ENCODE results near the gene MAG.

The MAG gene

DNA sequence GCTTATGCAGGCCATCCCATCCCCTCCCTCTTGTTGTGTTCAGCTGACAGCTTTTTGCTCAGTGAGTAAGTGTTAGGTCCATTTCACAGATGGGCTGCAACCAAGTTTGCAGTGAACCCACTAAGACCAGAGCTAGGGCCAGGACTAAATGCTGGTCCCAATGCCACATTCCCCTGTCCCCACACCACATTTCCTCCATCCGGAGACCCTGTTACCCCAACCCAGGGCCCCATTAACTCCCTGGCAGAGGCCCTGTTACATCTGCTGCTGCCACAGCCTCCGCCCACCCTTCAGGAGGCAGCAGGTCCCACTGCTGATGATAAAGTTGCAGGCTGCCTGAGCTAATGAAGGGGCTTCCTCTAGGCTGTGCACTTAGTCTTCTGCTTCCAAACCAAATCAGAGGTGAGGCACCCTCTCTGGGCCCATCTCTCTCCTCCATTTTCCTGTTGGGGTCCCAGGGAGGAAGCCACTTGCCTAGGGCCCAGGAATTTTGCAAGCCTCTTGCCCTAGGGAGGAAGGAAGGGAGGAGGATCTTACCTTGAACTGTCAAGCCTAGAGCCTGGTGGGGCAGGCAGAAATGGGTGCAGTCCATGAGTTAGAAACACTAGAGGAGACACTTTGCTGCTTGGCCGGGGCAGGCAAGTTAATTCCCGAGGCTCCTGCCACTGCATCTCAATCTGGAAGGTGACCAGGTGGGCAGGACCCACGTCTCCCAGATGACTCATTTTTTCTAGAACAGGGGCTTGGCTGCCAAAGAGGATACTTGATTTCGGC is 26.6 kb upstream of the MAG start:
- DNase-seq, result no peak

DNA sequence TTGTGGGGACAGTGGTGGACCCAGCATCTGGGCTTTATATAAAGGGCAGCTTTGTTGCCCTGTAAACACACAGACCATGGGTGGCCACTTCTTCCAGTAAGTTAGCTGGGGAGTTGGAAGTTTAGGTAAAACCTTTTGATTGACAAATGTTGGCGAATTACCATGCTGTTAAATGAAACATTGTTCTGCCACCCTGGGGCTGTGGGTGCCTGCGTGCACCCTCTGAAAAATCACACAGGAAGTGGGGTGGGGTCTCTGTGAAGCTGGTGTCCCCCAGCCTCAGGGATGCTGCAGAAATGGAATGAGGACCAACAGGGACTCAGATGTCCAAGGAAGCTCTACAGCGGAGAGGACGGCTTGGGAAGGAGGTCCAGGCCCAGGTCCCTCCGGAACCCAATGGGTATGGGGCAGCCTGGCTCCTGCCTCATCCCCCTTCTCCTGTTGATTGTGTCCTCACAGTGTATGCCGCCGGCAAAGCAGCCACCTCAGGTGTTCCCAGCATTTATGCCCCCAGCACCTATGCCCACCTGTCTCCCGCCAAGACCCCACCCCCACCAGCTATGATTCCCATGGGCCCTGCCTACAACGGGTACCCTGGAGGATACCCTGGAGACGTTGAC is 26.0 kb upstream of the MAG start:
- DNase-seq, result peak; percentile 42

DNA sequence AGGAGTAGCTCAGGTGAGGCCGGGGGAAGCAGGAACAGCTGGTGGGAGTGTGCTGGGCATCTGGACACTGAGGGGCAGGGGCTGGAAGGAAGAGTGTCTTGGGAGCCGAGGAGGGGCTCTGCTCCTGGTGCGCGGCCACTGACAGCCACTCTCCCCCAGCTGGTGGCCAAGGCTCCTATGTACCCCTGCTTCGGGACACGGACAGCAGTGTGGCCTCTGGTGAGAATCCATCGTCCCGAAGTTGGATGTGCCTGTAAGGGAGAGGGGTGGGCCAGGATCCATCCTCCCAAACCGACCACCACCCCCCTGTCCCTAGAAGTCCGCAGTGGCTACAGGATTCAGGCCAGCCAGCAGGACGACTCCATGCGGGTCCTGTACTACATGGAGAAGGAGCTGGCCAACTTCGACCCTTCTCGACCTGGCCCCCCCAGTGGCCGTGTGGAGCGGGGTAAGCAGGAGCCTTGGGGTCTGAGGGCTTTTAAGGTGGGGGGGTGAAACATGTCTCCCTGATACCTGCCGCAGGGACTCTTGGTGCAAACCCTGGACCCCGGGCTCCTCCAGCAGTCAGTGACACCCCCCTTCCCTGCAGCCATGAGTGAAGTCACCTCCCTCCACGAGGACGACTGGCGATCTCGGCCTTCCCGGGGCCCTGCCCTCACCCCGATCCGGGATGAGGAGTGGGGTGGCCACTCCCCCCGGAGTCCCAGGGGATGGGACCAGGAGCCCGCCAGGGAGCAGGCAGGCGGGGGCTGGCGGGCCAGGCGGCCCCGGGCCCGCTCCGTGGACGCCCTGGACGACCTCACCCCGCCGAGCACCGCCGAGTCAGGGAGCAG is 25.2 kb upstream of the MAG start:
- peak; percentile 52 for DNase-seq

DNA sequence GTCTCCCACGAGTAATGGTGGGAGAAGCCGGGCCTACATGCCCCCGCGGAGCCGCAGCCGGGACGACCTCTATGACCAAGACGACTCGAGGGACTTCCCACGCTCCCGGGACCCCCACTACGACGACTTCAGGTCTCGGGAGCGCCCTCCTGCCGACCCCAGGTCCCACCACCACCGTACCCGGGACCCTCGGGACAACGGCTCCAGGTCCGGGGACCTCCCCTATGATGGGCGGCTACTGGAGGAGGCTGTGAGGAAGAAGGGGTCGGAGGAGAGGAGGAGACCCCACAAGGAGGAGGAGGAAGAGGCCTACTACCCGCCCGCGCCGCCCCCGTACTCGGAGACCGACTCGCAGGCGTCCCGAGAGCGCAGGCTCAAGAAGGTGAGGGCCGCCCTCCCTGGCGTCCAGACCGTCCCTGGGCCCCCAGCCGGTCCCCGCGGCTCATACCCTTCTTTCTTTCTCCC is 24.6 kb upstream of the MAG start:
- peak; percentile 71 for DNase-seq

DNA sequence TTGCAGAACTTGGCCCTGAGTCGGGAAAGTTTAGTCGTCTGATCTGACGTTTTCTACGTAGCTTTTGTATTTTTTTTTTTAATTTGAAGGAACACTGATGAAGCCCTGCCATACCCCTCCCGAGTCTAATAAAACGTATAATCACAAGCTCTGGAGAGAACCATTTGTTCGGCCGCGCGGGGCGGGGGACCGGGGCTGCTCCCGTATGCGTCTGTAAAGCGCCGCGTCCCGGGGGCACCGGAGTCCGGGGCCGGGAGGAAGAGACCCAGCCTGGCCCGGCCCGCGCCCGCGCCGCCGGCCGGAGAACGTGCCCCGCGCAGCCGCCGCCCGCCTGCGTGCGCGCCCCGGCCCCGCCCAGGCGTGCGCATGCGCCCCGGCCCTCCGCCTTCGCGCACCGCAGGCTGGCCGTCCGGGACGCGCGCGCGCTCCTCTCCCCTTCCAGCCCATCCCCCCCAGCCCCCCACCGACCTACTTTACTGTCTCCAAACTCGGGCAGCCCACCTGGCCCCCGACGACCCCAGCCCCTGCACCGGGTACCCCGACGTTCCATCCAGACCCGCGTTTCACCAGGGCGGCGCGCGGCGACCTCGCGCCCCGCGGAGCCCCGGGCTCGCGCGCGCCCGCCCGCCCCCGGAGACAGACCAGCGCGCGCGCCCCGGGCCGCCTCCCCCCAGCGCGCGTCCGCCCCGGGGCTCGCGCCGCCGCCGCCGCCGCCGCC is 24.0 kb upstream of the MAG start:
- DNase-seq, result peak; percentile 87

DNA sequence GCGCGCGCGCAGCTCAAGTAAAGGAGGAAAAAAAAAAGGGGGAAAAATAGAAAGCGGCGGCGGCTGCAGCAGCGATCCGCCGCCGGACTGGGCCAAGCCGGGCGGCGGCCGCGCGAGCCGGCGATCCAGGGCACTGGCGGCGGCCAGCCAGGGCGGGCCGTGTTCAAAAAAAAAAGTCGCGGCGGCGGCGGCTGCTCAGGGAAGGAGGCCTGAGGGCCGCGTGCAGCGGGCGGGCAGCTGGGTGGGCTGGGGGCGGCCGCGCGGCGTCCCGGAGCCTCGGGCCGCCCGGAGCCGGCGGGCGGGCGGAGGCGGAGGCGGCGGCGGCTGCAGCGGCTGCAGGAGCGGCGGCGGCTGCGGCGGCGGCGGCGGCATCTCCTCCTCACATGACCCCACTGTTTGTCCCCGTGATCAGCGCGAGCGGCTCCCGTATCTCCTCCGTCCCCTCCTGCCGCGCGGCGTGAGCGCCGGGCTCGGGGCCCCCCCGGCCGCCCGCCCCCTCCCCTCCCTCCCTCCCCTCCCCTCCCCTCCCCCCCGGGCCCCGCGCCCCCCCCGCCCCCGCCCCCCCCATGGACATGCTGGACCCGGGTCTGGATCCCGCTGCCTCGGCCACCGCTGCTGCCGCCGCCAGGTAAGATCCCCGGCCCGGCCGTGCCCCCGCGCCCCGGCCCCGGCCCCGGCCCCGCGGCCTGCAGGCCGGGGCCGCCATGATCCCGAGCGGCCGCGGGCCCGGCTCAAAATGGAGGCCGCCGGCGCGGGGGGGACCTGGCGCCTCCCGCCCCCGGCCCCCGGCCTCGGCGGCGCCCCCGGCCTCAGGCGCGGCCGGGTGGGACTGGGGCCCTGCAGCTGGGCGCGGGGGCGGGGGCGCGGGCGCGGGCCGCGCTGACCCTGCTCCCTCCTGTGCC is 23.2 kb upstream of the MAG start, which contains the start of gene USF2:
USF2 (plus strand) TSS at position 427 of the 902 bp plus-strand sequence; CDS start at position 567, 140 bp downstream.
- peak; percentile 75 for DNase-seq

DNA sequence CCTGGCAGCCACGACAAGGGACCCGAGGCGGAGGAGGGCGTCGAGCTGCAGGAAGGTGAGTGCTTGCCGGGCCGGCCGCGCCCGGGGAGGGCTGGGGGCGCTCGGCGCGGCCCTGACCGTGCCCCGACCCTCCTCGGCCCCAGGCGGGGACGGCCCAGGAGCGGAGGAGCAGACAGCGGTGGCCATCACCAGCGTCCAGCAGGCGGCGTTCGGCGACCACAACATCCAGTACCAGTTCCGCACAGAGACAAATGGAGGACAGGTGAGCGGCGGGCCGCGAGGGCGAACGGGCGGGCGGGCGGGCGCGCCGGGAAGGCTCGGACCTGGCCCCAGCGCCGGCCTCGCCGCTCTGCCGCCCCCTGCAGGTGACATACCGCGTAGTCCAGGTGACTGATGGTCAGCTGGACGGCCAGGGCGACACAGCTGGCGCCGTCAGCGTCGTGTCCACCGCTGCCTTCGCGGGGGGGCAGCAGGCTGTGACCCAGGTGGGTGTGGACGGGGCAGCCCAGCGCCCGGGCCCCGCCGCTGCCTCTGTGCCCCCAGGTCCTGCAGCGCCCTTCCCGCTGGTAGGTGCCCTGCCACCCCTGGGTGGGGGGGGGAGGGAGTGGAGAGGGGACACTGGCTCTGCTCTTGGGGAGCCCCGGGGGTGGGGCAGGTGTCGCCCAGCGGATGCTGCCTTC is 22.4 kb upstream of the MAG start:
- DNase-seq, result peak; percentile 90

DNA sequence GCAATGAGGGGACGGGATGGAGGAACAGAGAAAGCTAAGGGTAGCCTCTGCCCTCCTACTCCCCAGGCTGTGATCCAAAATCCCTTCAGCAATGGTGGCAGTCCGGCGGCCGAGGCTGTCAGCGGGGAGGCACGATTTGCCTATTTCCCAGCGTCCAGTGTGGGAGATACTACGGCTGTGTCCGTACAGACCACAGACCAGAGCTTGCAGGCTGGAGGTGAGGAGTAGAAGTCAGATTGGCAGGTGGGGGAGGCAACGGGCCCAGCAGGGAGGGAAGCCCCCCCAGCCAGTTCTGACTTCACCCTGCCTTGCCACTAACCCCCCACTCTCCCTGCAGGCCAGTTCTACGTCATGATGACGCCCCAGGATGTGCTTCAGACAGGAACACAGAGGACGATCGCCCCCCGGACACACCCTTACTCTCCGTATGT is 21.6 kb upstream of the MAG start:
- DNase-seq, result no peak

DNA sequence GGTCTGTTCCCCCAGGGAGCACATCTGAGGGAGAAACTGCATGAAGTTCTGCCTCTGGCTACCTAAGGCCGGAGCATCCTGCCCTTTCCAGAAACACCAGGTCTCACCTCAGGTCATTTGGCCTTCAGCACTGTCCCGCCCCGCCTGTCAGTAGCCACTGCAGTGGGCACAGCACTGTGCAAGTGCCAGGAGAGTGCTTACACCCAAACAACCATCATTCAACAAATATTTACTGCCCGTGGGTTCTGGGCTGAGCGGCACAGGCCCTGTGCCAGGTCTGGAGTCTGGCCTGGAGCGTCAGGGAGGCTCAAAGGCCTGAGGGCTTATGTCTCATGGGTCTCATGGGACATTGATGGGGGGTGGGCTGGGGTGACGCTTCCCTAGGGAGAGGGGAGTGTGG is 20.4 kb upstream of the MAG start:
- DNase-seq, result no peak

DNA sequence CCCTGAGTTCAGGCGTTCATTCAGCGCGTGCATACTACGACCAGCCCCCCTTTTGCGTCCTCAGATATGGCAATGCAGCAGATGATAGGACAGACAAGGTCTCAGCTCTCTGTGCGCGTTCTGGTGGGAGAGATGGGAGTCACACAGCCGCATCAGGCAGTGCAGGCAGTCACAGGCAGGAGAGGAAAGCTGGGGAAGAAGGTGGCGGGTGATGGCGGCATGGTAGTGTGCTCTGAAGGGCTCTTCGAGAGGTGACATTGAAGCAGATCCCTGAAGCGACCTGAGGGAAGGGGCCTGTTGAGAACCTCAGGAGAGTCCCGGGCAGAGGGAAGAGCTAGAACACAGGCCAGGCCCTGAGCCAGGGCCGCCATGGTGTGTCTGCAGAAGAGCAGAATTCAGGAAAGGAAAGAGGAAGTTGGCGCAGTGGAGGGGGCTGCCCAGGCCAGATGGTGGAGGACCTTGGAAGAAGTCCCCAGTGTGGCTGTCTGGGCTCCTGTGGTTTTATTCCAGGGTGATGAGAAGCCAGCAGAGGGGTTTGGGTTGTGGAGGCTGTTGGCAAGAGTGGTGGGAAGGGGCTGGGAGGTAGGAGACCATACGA is 19.7 kb upstream of the MAG start:
- DNase-seq, result no peak

DNA sequence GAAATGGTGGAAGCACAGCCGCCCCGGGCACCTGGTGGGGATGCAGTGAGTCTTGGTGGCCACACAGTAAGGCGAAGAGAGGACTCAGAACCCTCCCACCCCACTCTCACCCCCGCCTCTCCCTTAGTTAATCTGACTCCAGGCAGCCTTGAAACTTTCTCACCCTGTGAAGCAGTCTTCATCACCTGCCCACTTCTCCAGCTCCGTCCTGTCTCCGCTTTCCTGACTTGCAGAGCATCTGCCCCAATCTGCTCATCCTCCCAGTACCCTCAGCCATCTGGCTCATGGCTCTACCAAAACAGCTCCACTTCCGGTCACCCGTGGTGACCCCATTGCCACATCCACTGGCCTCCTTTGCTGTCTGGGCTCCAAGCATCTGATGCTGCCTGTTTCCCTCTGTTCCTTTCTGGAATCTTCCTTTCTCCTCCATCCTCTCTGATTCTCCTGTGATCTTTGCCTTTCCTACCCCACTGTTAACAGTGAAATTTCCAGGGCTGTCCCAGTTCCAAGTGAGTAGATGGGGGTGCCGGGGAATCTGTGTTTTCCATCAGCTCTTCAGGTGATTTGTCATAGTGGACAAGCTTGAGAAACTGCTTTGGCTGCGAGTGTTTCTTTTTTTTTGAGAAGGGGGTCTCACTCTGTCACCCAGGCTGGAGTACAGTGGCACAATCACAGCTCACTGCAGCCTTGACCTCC is 18.9 kb upstream of the MAG start:
- no peak for DNase-seq

DNA sequence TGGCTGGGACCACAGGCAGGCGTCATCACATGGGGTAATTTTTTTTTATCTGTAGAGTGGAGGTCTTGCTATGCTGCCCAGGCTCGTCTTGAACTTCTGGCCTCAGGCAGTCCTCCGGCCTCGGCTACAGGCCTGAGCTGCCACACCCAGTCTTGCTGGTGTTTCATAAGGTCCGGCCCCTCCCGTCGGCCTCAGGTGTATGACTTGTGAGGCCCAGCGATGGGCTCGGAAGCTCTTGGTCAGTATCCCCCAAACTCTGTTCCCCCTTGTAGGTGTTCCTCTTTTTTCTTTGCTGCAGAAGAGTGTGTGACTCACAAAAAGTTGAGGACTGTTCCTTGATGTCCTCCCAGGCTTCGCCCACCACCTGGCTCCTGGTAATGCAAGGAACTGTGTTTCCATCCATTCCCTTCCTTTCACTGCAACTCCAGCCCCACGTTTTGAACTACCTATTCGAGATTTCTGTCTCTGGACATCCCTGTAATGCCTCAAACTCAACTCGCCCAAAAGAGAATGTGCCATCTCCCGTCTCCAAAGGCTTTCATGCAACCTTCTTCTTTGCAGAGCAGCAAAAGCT is 18.2 kb upstream of the MAG start:
- no peak for DNase-seq

DNA sequence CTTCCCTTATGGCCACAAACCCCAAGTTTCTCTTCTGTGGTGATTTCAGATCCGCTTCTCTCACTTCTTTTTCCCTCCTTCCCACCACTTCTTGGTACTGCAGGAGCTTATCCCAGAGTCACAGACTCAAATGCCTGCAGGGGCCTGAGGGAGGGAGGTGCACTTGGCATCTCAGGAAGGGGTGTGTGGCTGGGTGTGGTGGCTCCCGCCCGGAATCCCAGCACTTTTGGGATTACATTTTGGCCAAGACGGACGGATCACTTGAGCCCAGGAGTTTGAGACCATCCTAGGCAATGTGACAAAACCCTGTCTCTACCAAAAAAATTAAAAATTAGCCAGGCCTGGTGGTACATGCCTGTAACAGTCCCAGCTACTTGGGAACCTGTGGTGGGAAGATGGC is 17.6 kb upstream of the MAG start:
- no peak for DNase-seq

DNA sequence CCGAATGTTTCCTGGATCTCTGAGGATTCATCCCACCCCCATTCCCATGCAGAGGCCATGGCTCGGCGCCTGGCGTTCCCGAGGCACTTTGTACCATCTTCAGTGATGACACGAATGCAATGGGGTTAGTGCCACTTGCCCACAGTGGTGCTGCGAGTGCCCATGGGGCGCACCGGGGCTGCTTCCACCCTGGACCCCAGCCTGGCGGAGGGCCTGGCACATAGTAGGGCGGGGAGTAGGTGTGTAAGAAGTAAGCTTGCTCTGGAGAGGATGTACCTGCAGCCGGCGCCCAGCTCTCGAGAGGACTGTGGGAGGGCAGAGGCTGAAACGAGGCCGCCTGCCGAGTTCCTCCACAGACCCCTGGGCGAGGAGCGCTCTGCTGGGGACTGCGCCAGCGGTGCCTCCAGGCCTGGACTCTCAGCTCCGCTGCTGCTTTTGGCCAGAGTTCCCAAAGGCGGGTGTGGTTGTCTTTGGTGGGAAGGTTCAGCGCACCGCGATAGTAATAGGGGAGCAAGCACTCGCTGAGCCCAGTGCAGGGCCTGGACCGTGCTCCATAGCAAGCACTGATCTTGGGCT is 15.2 kb upstream of the MAG start:
- DNase-seq, result no peak

DNA sequence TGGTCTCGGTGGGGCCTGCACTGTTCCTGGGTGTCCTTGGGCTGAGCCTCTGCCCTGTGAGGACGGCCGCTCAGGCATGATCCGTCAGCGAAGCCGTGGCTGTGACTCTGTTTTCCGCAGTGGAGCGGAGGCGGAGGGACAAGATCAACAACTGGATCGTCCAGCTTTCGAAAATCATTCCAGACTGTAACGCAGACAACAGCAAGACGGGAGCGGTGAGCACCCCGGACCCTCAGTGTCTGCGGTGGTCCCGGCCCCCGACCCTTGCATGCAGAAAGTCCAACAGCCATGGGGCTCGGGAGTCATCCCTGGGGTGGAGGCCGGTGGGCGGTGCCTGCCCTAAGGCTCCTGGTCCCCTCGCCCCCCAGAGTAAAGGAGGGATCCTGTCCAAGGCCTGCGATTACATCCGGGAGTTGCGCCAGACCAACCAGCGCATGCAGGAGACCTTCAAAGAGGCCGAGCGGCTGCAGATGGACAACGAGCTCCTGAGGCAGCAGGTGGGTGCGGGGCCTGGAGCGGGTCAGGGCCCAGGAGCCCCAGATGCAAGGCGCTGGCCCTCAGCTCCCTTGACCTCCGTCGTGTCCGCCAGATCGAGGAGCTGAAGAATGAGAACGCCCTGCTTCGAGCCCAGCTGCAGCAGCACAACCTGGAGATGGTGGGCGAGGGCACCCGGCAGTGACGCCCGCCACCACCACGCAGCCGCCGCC is 13.2 kb upstream of the MAG start:
- DNase-seq, result no peak

DNA sequence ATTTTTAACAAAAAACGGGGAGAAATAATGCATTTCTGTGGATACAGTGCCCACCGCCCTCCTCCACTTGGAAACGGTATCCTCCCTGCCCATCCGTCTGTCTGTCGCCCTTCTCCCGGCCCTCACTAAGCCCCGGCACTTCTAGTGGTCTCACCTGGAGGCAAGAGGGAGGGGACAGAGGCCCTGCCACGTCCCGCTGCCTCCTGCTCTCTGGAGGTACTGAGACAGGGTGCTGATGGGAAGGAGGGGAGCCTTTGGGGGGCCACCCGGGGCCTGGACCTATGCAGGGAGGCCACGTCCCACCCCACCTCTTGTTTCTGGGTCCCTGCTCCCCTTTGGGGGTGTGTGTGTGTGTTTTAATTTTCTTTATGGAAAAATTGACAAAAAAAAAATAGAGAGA is 12.6 kb upstream of the MAG start:
- DNase-seq, result no peak

DNA sequence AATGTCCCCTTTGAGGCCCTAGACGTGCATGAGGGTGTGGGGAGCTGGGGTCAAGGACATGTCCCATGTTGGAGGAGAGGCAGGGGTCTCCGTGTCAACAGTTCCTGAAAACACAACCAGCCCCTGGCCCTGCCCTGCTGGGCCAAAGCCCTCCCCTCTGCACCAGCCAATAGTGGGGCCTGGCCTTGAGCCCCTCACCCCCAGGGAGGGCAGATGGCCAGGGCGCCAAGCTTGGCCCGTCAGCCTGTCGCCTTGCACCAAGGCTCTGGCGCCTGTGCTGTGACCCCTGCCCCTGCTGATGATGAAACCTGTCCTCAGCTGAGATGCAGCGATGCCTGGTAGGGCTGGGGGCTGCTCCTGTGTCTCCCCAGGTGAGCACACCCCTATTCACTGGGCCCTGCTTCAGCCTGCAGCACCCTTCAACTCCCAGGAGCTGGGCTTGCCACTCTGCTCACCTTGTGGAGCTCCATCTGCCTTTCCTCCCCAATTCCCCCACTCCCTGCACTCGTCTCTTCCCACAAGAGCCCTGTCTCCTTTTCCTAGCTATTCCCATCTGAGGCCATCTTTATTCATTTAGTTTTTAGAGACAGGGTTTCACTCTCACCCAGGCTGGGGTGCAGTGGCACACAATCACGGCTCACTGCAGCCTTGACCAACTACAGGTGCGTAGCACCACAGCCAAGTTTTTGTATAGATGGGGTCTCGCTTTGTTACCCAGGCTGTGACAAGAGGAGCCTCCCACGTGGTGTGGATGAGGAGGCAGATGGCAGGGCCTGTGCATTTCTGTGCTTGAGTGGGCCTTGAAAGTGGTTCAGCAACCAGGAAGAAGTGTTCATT is 11.8 kb upstream of the MAG start:
- DNase-seq, result no peak

DNA sequence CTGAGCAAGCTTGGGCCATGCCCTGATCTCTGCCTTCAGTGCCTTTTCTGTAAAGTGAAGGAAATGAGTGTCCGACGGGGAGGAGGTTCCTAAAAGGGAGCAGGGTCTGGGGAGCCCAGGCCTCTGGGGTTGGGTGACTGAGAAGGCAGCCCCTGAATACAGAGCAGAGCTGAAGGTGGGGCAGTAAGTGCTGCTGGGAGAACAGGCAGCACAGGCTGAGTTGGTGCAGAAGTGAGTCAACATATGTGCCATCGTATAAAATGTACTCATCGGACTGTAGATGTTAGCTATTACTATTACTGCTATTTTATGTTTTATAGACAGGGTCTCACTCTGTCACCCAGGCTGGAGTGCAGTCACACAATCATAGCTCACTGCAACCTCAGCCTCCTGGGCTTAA is 10.7 kb upstream of the MAG start:
- DNase-seq, result no peak

All from right forelimb (tissue), 1 donor.